ENCODE results near the gene KIFC3. TPM values are rescaled to one million over a fixed set of nuclear protein-coding genes. Genes with fewer than 3 reads are reported as not detected.

KIFC3 gene
- total and polyA plus RNA-seq, 2 of the 13 experiments (the other 11 are each of a cell fraction or from before 2014, with no cell fraction given) = 42.1 to 45.3 TPM

DNA sequence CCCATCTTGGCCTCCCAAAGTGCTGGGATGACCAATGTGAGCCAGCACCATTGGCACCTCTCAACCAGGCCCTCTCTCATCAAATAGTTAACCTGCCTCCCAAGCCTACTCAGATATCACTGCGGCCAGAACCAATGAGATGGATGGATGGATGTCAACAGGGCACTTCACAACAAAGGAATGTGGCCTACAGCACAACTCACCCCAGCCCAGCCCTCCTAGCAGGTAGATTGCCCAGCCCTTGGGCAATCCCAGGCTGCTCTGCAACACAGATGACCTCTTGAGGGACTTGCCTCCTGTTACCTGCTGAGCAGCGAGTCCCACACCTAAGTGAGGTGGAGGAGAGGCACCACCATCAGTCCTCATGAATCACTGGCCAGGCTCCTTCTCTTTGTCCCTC is 22.6 kb upstream of the KIFC3 start (continued):
- TF ChIP-seq HMG20A (CRISPR knock-in tag; IDR thresholded peaks at IDR 0.05; ENCODE audit: borderline replicate concordance) (no peak), ZNF563 (CRISPR knock-in tag; IDR thresholded peaks at IDR 0.05) (no peak), CBFB (CRISPR knock-in tag; IDR thresholded peaks at IDR 0.05) (no peak), SUZ12 (IDR thresholded peaks at IDR 0.05; ENCODE audit: low read depth, low read length) (no peak), ZNF44 (CRISPR knock-in tag; IDR thresholded peaks at IDR 0.05) (no peak), RFX3 (CRISPR knock-in tag; IDR thresholded peaks at IDR 0.05) (no peak), KMT2B (CRISPR knock-in tag; IDR thresholded peaks at IDR 0.05) (no peak), ZNF331 (CRISPR knock-in tag; IDR thresholded peaks at IDR 0.05) (no peak), EP300 (IDR thresholded peaks at IDR 0.05; ENCODE audit: low read depth in 2 of 2, low read length in 2 of 2) (no peak), EP300 (CRISPR knock-in tag; IDR thresholded peaks at IDR 0.05; ENCODE audit: borderline replicate concordance) (peak; percentile 32; the same call in 1 of the 2 replicates), ZKSCAN5 (CRISPR knock-in tag; IDR thresholded peaks at IDR 0.05) (no peak), ASH2L (IDR thresholded peaks at IDR 0.05; ENCODE audit: insufficient read length, low read depth, low read length) (no peak), FOXA3 (CRISPR knock-in tag; IDR thresholded peaks at IDR 0.05) (peak; percentile 33; the same call in 1 of the 2 replicates), MAFK (conservative IDR thresholded peaks at IDR 0.05 in 1 of 2, IDR thresholded peaks at IDR 0.05 in 1 of 2; ENCODE audit: low read length in 2 of 2) (no peak)
- TF ChIP-seq, protein P1, sequence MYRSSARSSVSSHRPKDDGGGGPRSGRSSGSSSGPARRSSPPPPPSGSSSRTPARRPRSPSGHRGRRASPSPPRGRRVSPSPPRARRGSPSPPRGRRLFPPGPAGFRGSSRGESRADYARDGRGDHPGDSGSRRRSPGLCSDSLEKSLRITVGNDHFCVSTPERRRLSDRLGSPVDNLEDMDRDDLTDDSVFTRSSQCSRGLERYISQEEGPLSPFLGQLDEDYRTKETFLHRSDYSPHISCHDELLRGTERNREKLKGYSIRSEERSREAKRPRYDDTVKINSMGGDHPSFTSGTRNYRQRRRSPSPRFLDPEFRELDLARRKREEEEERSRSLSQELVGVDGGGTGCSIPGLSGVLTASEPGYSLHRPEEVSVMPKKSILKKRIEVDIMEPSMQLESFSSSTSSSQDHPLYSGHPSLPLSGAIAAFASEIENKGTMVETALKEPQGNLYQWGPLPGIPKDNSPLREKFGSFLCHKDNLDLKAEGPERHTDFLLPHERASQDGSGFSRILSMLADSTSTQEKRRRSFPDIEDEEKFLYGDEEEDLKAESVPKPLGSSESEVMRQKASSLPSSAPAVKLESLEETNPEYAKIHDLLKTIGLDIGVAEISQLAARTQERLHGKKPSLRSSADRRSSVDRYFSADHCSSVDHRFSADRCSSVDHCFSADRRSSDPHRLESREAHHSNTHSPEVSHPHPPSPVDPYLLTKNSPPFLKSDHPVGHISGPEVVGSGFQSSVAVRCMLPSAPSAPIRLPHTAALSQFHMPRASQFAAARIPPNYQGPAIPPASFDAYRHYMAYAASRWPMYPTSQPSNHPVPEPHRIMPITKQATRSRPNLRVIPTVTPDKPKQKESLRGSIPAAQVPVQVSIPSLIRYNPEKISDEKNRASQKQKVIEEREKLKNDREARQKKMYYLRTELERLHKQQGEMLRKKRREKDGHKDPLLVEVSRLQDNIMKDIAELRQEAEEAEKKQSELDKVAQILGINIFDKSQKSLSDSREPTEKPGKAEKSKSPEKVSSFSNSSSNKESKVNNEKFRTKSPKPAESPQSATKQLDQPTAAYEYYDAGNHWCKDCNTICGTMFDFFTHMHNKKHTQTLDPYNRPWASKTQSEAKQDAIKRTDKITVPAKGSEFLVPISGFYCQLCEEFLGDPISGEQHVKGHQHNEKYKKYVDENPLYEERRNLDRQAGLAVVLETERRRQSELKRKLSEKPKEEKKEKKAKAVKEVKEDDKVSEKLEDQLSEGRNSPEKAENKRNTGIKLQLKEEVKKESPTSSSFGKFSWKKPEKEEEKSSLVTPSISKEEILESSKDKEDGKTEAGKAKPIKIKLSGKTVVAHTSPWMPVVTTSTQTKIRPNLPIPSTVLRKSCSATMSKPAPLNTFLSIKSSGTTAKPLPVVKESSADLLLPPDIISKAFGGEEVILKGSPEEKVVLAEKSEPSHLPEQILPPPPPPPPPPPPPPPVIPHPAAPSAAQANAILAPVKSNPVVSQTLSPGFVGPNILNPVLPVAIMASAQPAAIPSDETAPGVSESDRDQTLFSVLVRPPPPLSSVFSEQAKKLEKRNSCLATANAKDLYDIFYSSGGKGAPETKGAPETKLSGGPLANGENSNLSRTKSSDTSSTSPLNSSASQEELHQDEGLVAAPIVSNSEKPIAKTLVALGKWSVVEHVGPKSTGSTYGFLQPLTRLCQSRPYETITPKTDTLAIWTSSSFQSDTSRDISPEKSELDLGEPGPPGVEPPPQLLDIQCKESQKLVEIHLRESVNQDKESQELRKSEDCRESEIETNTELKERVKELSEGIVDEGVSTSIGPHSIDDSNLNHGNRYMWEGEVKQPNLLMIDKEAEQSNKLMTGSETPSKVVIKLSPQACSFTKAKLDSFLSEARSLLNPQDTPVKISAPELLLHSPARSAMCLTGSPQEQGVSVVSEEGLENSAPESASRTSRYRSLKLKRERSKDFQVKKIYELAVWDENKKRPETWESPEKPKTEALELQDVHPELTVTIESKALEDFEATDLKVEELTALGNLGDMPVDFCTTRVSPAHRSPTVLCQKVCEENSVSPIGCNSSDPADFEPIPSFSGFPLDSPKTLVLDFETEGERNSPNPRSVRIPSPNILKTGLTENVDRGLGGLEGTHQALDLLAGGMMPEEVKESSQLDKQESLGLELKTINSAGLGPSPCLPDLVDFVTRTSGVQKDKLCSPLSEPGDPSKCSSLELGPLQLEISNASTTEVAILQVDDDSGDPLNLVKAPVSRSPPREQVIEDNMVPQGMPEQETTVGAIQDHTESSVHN (CRISPR knock-in tag; IDR thresholded peaks at IDR 0.05) = no peak
- TF ChIP-seq, protein P2, sequence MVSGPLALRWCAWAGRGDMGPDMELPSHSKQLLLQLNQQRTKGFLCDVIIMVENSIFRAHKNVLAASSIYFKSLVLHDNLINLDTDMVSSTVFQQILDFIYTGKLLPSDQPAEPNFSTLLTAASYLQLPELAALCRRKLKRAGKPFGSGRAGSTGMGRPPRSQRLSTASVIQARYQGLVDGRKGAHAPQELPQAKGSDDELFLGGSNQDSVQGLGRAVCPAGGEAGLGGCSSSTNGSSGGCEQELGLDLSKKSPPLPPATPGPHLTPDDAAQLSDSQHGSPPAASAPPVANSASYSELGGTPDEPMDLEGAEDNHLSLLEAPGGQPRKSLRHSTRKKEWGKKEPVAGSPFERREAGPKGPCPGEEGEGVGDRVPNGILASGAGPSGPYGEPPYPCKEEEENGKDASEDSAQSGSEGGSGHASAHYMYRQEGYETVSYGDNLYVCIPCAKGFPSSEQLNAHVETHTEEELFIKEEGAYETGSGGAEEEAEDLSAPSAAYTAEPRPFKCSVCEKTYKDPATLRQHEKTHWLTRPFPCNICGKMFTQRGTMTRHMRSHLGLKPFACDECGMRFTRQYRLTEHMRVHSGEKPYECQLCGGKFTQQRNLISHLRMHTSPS (CRISPR knock-in tag; IDR thresholded peaks at IDR 0.05; ENCODE audit: low read depth) = 0 out of 2 replicates have a peak, but pooled peaks have one; percentile 18
- TF ChIP-seq, protein P3, sequence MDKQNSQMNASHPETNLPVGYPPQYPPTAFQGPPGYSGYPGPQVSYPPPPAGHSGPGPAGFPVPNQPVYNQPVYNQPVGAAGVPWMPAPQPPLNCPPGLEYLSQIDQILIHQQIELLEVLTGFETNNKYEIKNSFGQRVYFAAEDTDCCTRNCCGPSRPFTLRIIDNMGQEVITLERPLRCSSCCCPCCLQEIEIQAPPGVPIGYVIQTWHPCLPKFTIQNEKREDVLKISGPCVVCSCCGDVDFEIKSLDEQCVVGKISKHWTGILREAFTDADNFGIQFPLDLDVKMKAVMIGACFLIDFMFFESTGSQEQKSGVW (CRISPR knock-in tag; IDR thresholded peaks at IDR 0.05; ENCODE audit: borderline replicate concordance) = no peak

Measured in HepG2 (cell line).